Neural cell (in vitro differentiated cells): Measurements from ENCODE around the gene ST3GAL2. TPM values are rescaled to one million over a fixed set of nuclear protein-coding genes. Genes with fewer than 3 reads are reported as not detected.

Experiments used
- H2AFZ ChIP-seq: fragments of 200-600, 300-800 bp; sonication (generic), shearing (Covaris generic); 2 replicates; pipeline ENCODE4 v1.6.0; 2014; ENCODE audit warnings: low read depth, mild to moderate bottlenecking, antibody characterized with exemption, low read length, moderate library complexity
- H3F3A ChIP-seq: fragments of 200-600 bp; shearing (Covaris generic); 2 replicates; pipeline ENCODE4 v1.6.1; 2016; ENCODE audit warnings: mild to moderate bottlenecking, moderate library complexity, mixed read lengths, antibody characterized with exemption, low read length; ENCODE audit not compliant: insufficient read depth, poor library complexity, severe bottlenecking
- H3K27ac ChIP-seq: fragments of 200-600, 300-800 bp; sonication (generic), shearing (Covaris generic); 2 replicates; pipeline ENCODE4 v1.5.1; 2014; ENCODE audit warnings: mild to moderate bottlenecking, low read length, moderate library complexity
- H3K27me3 ChIP-seq: fragments of 300-800, 200-600 bp; sonication (generic), shearing (Covaris generic); 2 replicates; pipeline ENCODE4 v1.6.0; 2014; ENCODE audit warnings: mild to moderate bottlenecking, low read depth, low read length, moderate library complexity; ENCODE audit not compliant: insufficient read depth
- H3K36me3 ChIP-seq: fragments of 300-800, 200-600 bp; sonication (generic), shearing (Covaris generic); 2 replicates; pipeline ENCODE4 v1.5.1; 2014; ENCODE audit warnings: mild to moderate bottlenecking, antibody characterized with exemption, low read length, moderate library complexity; ENCODE audit not compliant: insufficient read depth
- H3K4me2 ChIP-seq: fragments of 300-800, 200-600 bp; sonication (generic), shearing (Covaris generic); 2 replicates; pipeline ENCODE4 v1.6.0; 2014; ENCODE audit warnings: mild to moderate bottlenecking, low read length
- H3K4me3 ChIP-seq: fragments of 300-800, 200-600 bp; sonication (generic), shearing (Covaris generic); 2 replicates; pipeline ENCODE4 v1.5.1; 2014; ENCODE audit warnings: mild to moderate bottlenecking, low read length, moderate library complexity
- H3K79me2 ChIP-seq: fragments of 200-600 bp; shearing (Covaris generic); replicated peaks from 2 replicates; pipeline ENCODE4 v1.6.0; 2014; ENCODE audit warnings: mild to moderate bottlenecking, low read length, moderate library complexity; ENCODE audit not compliant: insufficient read depth
- H3K9ac ChIP-seq: fragments of 300-800, 200-600 bp; sonication (generic), shearing (Covaris generic); 2 replicates; pipeline ENCODE4 v1.6.1; 2016; ENCODE audit warnings: mild to moderate bottlenecking, low read length, mixed read lengths
- H3K9me2 ChIP-seq: fragments of 200-600 bp; shearing (Covaris generic); 2 replicates; pipeline ENCODE4 v1.6.1; 2016; ENCODE audit warnings: mild to moderate bottlenecking, low read length, mixed read lengths; ENCODE audit not compliant: insufficient read depth
- H3K9me3 ChIP-seq: fragments of 200-600, 300-800 bp; sonication (generic), shearing (Covaris generic); 2 replicates; pipeline ENCODE4 v1.6.1; 2016; ENCODE audit warnings: mild to moderate bottlenecking, mixed run types, low read length, moderate library complexity, mixed read lengths
- H4K20me1 ChIP-seq: fragments of 200-600 bp; shearing (Covaris generic); 2 replicates; pipeline ENCODE4 v1.6.1; 2016; ENCODE audit warnings: mild to moderate bottlenecking, mixed run types; ENCODE audit not compliant: insufficient read depth
- EP300 ChIP-seq: fragments of 450-650 bp; conservative IDR thresholded peaks from 2 replicates; pipeline ENCODE4 v1.6.1; 2014; ENCODE audit warnings: antibody characterized with exemption, mild to moderate bottlenecking, moderate library complexity; ENCODE audit not compliant: poor library complexity, severe bottlenecking
- EZH2 ChIP-seq: fragments of 200-600, 300-800 bp; shearing (Covaris generic), sonication (generic); IDR thresholded peaks from 2 replicates; pipeline ENCODE4 v1.6.1; 2014; ENCODE audit warnings: antibody characterized with exemption, low read length, borderline replicate concordance, mild to moderate bottlenecking; ENCODE audit not compliant: insufficient read depth, poor library complexity, severe bottlenecking
- MXI1 ChIP-seq: fragments of 450-650 bp; conservative IDR thresholded peaks from 2 replicates; pipeline ENCODE4 v1.6.1; 2014; ENCODE audit warnings: antibody characterized with exemption, mild to moderate bottlenecking; ENCODE audit not compliant: poor library complexity, severe bottlenecking
- POLR2AphosphoS5 ChIP-seq: IDR thresholded peaks from 2 replicates; pipeline ENCODE4 v1.6.1; 2012
- RAD21 ChIP-seq: fragments of 450-650 bp; conservative IDR thresholded peaks from 2 replicates; pipeline ENCODE4 v1.6.1; 2014; ENCODE audit warnings: antibody characterized with exemption, mild to moderate bottlenecking, moderate library complexity
- SMC3 ChIP-seq: fragments of 450-650 bp; conservative IDR thresholded peaks from 2 replicates; pipeline ENCODE4 v1.6.1; 2014; ENCODE audit warnings: antibody characterized with exemption, mild to moderate bottlenecking, moderate library complexity; ENCODE audit not compliant: poor library complexity
- TAF1 ChIP-seq: IDR thresholded peaks from 2 replicates; pipeline ENCODE4 v1.6.1; 2012; ENCODE audit warnings: low read depth
- polyA plus RNA-seq: library from polyadenylated mRNA; depleted of rRNA; stranded (reverse); fragments of >200 nt; gene quantifications from 2 replicates; pipeline ENCODE4 v1.2.3, GENCODE V29; 2014
- TF ChIP-seq, protein P1 (sequence below): fragments of 450-650 bp; IDR thresholded peaks from 2 replicates; pipeline ENCODE4 v1.5.1; 2014; ENCODE audit warnings: antibody characterized with exemption, mild to moderate bottlenecking, moderate library complexity; ENCODE audit not compliant: poor library complexity, severe bottlenecking
- TF ChIP-seq, protein P2 (sequence below): IDR thresholded peaks from 2 replicates; pipeline ENCODE4 v1.6.1; 2012; ENCODE audit warnings: borderline replicate concordance

ST3GAL2 gene
- polyA plus RNA-seq, 1 donor from 2014 or later = 19.4 TPM

DNA sequence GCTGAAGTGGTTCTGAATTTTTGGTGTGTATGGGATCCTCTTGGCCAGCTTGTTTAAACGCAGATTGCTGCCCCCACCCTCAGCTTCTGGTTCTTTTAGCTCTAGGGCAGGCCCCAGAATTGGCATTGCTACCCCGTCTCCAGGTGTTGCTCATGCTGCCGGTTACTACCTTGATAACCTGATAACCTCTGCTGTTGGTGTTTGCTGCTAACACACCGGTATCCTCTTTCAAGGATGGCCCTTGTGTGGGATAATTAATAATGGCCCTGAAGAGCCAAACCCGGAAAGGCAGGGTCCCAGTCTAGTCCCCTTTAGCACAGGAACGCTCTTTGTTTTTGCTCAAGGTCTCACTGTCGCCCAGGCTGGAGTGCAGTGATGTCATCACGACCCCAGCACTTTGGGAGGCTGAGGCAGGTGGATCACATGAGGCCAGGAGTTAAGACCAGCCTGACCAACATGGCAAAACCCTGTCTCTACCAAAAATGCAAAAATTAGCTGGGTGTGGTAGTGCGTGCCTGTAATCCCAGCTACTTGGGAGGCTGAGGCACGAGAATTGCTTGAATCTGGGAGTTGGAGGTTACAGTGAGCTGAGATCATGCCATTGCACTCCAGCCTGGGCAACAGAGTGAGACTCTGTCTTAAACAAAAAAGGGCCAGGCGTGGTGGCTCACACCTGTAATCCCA, 1.3 kb upstream of the ST3GAL2 start:
- Histone ChIP-seq H3K9ac (peak overlapping the region; percentile 76), H3K27me3 (no peaks in the 10 kb centered on the region), H2AFZ (no peak overlapping the region), H4K20me1 (no peaks in the 10 kb centered on the region), H3K4me3 (peak overlapping the region; percentile 80), H3F3A (no peaks in the 10 kb centered on the region), H3K9me3 (no peaks in the 10 kb centered on the region), H3K9me2 (no peaks in the 10 kb centered on the region), H3K27ac (no peak overlapping the region), H3K79me2 (peaks cover 18% of the 10 kb centered on the region), H3K4me2 (peak overlapping the region; percentile 88), H3K36me3 (no peaks in the 10 kb centered on the region)
- TF ChIP-seq EP300 (no peak), MXI1 (no peak), SMC3 (no peak), POLR2AphosphoS5 (no peak), TAF1 (no peak), RAD21 (no peak), EZH2 (no peak)
- TF ChIP-seq, protein P1, sequence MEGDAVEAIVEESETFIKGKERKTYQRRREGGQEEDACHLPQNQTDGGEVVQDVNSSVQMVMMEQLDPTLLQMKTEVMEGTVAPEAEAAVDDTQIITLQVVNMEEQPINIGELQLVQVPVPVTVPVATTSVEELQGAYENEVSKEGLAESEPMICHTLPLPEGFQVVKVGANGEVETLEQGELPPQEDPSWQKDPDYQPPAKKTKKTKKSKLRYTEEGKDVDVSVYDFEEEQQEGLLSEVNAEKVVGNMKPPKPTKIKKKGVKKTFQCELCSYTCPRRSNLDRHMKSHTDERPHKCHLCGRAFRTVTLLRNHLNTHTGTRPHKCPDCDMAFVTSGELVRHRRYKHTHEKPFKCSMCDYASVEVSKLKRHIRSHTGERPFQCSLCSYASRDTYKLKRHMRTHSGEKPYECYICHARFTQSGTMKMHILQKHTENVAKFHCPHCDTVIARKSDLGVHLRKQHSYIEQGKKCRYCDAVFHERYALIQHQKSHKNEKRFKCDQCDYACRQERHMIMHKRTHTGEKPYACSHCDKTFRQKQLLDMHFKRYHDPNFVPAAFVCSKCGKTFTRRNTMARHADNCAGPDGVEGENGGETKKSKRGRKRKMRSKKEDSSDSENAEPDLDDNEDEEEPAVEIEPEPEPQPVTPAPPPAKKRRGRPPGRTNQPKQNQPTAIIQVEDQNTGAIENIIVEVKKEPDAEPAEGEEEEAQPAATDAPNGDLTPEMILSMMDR = no peak
- TF ChIP-seq, protein P2, sequence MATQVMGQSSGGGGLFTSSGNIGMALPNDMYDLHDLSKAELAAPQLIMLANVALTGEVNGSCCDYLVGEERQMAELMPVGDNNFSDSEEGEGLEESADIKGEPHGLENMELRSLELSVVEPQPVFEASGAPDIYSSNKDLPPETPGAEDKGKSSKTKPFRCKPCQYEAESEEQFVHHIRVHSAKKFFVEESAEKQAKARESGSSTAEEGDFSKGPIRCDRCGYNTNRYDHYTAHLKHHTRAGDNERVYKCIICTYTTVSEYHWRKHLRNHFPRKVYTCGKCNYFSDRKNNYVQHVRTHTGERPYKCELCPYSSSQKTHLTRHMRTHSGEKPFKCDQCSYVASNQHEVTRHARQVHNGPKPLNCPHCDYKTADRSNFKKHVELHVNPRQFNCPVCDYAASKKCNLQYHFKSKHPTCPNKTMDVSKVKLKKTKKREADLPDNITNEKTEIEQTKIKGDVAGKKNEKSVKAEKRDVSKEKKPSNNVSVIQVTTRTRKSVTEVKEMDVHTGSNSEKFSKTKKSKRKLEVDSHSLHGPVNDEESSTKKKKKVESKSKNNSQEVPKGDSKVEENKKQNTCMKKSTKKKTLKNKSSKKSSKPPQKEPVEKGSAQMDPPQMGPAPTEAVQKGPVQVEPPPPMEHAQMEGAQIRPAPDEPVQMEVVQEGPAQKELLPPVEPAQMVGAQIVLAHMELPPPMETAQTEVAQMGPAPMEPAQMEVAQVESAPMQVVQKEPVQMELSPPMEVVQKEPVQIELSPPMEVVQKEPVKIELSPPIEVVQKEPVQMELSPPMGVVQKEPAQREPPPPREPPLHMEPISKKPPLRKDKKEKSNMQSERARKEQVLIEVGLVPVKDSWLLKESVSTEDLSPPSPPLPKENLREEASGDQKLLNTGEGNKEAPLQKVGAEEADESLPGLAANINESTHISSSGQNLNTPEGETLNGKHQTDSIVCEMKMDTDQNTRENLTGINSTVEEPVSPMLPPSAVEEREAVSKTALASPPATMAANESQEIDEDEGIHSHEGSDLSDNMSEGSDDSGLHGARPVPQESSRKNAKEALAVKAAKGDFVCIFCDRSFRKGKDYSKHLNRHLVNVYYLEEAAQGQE = no peak

DNA sequence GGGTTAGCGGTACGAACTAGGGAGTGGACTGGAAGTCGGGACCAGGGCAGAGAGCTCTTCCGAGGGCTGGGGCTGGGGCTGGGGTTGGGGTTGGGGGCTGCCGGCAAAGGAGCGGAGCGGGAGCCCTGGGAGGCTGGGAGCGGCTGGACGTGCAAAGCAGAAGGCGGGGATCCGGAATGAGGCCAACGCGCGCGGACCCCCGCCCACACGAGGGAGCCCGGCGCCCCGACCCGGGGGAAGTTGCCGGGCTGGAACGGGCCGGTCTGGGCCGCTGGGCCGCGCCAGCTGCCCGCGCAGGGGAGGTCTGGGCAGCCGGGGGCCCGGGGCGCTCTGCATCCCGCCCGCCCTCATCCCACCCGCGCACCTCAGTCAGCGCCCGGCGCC, 323 bp downstream of the ST3GAL2 start:
- Histone ChIP-seq H3K9me2 (no peaks in the 10 kb centered on the region), H3K27ac (no peak overlapping the region), H4K20me1 (no peaks in the 10 kb centered on the region)

More for the DNA sequence above, 323 bp downstream of the ST3GAL2 start:
- no peaks in the 10 kb centered on the region for H3K9me3 ChIP-seq
- H3K79me2 ChIP-seq = peaks cover 18% of the 10 kb centered on the region
- no peaks in the 10 kb centered on the region for H3K27me3 ChIP-seq
- H3K4me2 ChIP-seq = peak overlapping the region; percentile 99
- TF ChIP-seq MXI1 (no peak), POLR2AphosphoS5 (no peak), EP300 (no peak), RAD21 (no peak), SMC3 (no peak), TAF1 (no peak), EZH2 (no peak)
- TF ChIP-seq, protein P1 = no peak
- TF ChIP-seq, protein P2 = no peak
- H3F3A ChIP-seq = no peaks in the 10 kb centered on the region
- H3K4me3 ChIP-seq = peak overlapping the region; percentile 80
- peak overlapping the region; percentile 76 for H3K9ac ChIP-seq
- no peak overlapping the region for H2AFZ ChIP-seq
- no peaks in the 10 kb centered on the region for H3K36me3 ChIP-seq
